Thoracic aorta (tissue), 2 donors: ENCODE data around the gene WDR5. TPM values are rescaled to one million over a fixed set of nuclear protein-coding genes. Genes with fewer than 3 reads are reported as not detected.

Experiments used
- ATAC-seq: fragments of 150-250 bp; one replicate; pipeline ENCODE4 v1.8.0; 2017; ENCODE audit warnings: low read depth; ENCODE audit not compliant: insufficient number of reproducible peaks, low FRiP score
- DNase-seq: peaks from one replicate; pipeline ENCODE4 v3.0.0-alpha.2; 2020; ENCODE audit warnings: low spot score
- H3K27ac ChIP-seq, 2 donors: fragments of 200-600 bp; sonication (generic); 1 replicate in 1 of 2; 2 replicates in 1 of 2; pipeline ENCODE4 v1.5.1; 2016; ENCODE audit warnings: mild to moderate bottlenecking in 2 of 2, moderate library complexity in 2 of 2
- H3K27me3 ChIP-seq: fragments of 200-600 bp; sonication (generic); replicated peaks from 2 replicates; pipeline ENCODE4 v1.6.0; 2016; ENCODE audit warnings: mild to moderate bottlenecking; ENCODE audit not compliant: insufficient read depth
- H3K36me3 ChIP-seq: fragments of 200-600 bp; sonication (generic); one replicate; pipeline ENCODE4 v1.5.1; 2016
- H3K4me1 ChIP-seq, 2 donors: fragments of 200-600 bp; sonication (generic); 1 replicate in 1 of 2; 2 replicates in 1 of 2; pipeline versions ENCODE4 v1.5.1 to v1.6.0; 2016; ENCODE audit warnings: low read depth in 2 of 2, mild to moderate bottlenecking in 1 of 2; ENCODE audit not compliant: control insufficient read depth in 1 of 2
- H3K4me3 ChIP-seq: fragments of 200-600 bp; sonication (generic); 2 replicates; pipeline ENCODE4 v1.5.1; 2016; ENCODE audit warnings: mild to moderate bottlenecking
- H3K9me3 ChIP-seq: fragments of 200-600 bp; sonication (generic); 2 replicates; pipeline ENCODE4 v1.5.1; 2016
- total RNA-seq, 2 donors: library from RNA; depleted of rRNA; stranded (reverse); fragments of >200 nt; gene quantifications; one replicate each; pipeline versions ENCODE4 v1.1.0 to v1.2.3, GENCODE V29; 2016
- TF ChIP-seq, protein P1 (sequence below): fragments of 200-600 bp; sonication (generic); IDR thresholded peaks from one replicate; pipeline ENCODE4 v1.5.1; 2019; ENCODE audit warnings: antibody characterized with exemption

The WDR5 gene
- total RNA-seq, 2 donors from 2014 or later = 20.7 to 24.0 TPM

- H3K4me3 ChIP-seq = no peak overlapping the region
- no peaks in the 10 kb centered on the region for H3K9me3 ChIP-seq
- DNase-seq (no peak), ATAC-seq (no peak)
- no peaks in the 10 kb centered on the region for H3K27me3 ChIP-seq
- no peaks in the 10 kb centered on the region for H3K36me3 ChIP-seq
- TF ChIP-seq, protein P1, sequence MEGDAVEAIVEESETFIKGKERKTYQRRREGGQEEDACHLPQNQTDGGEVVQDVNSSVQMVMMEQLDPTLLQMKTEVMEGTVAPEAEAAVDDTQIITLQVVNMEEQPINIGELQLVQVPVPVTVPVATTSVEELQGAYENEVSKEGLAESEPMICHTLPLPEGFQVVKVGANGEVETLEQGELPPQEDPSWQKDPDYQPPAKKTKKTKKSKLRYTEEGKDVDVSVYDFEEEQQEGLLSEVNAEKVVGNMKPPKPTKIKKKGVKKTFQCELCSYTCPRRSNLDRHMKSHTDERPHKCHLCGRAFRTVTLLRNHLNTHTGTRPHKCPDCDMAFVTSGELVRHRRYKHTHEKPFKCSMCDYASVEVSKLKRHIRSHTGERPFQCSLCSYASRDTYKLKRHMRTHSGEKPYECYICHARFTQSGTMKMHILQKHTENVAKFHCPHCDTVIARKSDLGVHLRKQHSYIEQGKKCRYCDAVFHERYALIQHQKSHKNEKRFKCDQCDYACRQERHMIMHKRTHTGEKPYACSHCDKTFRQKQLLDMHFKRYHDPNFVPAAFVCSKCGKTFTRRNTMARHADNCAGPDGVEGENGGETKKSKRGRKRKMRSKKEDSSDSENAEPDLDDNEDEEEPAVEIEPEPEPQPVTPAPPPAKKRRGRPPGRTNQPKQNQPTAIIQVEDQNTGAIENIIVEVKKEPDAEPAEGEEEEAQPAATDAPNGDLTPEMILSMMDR = no peak
- peaks cover 3 to 10% of the 10 kb centered on the region in 2 donors for H3K4me1 ChIP-seq
- no peak overlapping the region for H3K27ac ChIP-seq
These were observed 31.6 kb downstream of the WDR5 start for GRCh38 chr9:134167530-134167931.

GRCh38 chr9:134168757-134169550 lies 33.1 kb downstream of the WDR5 start:
- Histone ChIP-seq H3K36me3 (no peaks in the 10 kb centered on the region), H3K27ac (no peak overlapping the region), H3K4me3 (no peak overlapping the region), H3K9me3 (no peaks in the 10 kb centered on the region), H3K4me1 (no peaks in the 10 kb centered on the region), H3K27me3 (no peaks in the 10 kb centered on the region)
- DNase-seq (no peak), ATAC-seq (no peak)
- TF ChIP-seq, protein P1 = no peak

DNA sequence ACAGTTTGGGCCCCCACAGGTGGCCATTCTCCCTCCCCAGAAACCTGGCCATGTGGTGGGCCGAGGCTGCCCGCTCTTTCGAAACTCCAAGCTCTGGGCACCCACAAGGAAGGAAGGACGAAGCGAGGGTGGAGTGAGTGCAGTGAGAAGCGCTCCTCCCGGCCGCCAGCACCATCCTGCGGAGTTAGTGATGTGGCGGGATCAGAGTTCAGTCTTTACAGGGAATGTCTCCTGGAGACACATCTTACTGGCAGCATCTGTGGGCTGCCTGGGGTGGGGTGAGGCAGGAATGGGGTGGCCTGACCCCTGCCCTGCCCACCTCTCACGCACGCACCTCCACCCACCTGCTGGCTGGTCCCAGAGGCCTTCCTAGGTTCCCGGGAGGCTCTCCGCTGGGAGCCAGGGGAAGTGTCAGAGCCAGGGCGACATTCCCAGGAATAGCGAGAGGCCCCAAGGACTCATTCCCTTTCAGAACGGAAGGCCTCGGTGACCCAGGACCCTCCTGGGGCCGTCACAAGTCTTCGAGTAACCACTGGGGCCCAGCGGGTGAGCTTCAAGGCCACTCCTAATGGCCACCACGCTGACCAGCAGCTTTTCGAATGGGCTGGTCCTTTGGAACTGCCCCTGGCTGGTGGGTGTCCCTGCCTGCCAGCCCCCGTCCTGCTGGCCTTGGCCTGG lies 34.0 kb downstream of the WDR5 start:
- TF ChIP-seq, protein P1 = no peak
- no peak for DNase-seq
- Histone ChIP-seq H3K27ac (no peak overlapping the region), H3K27me3 (no peaks in the 10 kb centered on the region), H3K4me1 (no peaks in the 10 kb centered on the region), H3K4me3 (no peak overlapping the region), H3K9me3 (no peaks in the 10 kb centered on the region), H3K36me3 (no peaks in the 10 kb centered on the region)
- no peak for ATAC-seq

DNA sequence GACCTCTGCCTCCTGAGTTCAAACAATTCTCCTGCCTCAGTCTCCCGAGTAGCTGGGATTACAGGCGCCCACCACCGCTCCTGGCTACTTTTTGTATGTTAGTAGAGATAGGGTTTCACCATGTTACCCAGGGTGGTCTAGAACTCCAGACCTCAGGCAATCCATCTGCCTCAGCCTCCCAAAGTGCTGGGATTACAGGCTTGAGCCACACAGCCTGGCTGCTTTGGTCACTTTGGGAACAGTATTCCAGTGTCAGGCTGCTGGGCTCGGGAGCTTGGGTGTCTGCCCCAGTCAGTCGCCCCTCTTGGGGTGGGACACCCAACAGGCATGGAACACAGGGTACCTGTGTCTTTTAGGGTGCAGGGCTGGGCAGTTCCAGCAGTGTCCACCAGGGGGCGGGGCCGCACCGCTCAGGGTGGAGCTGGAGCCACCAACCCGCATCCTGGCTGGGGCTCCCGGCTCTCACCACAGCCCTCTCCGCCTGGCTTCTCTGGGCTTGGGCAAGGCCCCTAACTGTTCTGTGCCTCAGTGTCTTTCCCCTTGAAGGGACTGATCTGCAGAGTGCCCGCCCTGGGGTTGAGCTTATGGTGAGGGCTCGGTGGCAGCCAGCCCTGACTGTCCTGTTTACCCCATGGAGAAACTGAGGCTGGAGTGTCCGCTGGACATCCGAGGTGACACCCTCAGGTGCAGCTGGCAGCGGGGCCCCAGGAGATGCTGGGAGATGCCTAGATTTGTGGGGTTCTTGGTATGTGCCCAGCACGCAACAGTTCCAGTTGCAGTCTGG lies 34.8 kb downstream of the WDR5 start:
- H3K9me3 ChIP-seq = no peaks in the 10 kb centered on the region
- H3K27me3 ChIP-seq = no peaks in the 10 kb centered on the region
- peaks cover 0 to 3% of the 10 kb centered on the region in 2 donors for H3K4me1 ChIP-seq
- H3K36me3 ChIP-seq = no peaks in the 10 kb centered on the region
- ATAC-seq = no peak
- no peak for DNase-seq
- TF ChIP-seq, protein P1 = no peak
- H3K27ac ChIP-seq = no peak overlapping the region
- no peak overlapping the region for H3K4me3 ChIP-seq
